Caco-2 (cell line): ENCODE measurements around the gene GJA9. TPM values are rescaled to one million over a fixed set of nuclear protein-coding genes. Genes with fewer than 3 reads are reported as not detected.

ENCODE experiments used
- BruUV-seq: library from RNA; stranded (reverse); fragments of 400-500 nt; replicated peaks from 2 replicates; lab custom pipeline; 2021; lab: Mats Ljungman, UMichigan
- CTCF ChIA-PET: fragments of 300-600 bp; sonication (Branson Sonifier 250); formaldehyde crosslinking; loops from one replicate; lab custom pipeline; 2022; ENCODE audit warnings: antibody characterized with exemption; lab: Charles Lee
- POLR2A ChIA-PET: fragments of 300-600 bp; sonication (Branson Sonifier 250); formaldehyde crosslinking; loops from one replicate; lab custom pipeline; 2022; ENCODE audit warnings: antibody characterized with exemption; lab: Charles Lee
- DNase-seq, 2 experiments: peaks; one replicate each; pipeline versions ENCODE4 v3.0.0 to v3.0.0-alpha.2; 2020 to 2022
- H3K27me3 ChIP-seq: replicated peaks from 2 replicates; pipeline ENCODE4 v1.6.0; 2011; ENCODE audit warnings: low read length; ENCODE audit not compliant: control insufficient read depth, insufficient read depth
- H3K36me3 ChIP-seq: 2 replicates; pipeline ENCODE4 v1.5.1; 2011; ENCODE audit warnings: low read length; ENCODE audit not compliant: control insufficient read depth, insufficient read depth
- H3K4me1 ChIP-seq: fragments of 250-450 bp; sonication (Bioruptor Pico); 2 replicates; pipeline ENCODE4 v1.5.1; 2020; ENCODE audit warnings: mild to moderate bottlenecking
- H3K4me3 ChIP-seq: 2 replicates; pipeline ENCODE4 v1.5.1; 2011; ENCODE audit warnings: low read depth, mild to moderate bottlenecking, control low read depth, low read length
- H3K9me3 ChIP-seq: fragments of 250-450 bp; sonication (Bioruptor Pico); 2 replicates; pipeline ENCODE4 v1.5.1; 2020; ENCODE audit warnings: mild to moderate bottlenecking, moderate library complexity
- H3K27ac Mint-ChIP-seq: one replicate; pipeline ENCODE4 v1.8.0; 2022; ENCODE audit warnings: mixed read lengths; ENCODE audit not compliant: unreplicated experiment
- H3K27me3 Mint-ChIP-seq: one replicate; pipeline ENCODE4 v1.8.0; 2022; ENCODE audit warnings: mixed read lengths; ENCODE audit not compliant: insufficient read depth, unreplicated experiment
- H3K36me3 Mint-ChIP-seq: one replicate; pipeline ENCODE4 v1.8.0; 2022; ENCODE audit warnings: mild to moderate bottlenecking, mixed read lengths; ENCODE audit not compliant: insufficient read depth, unreplicated experiment
- H3K4me1 Mint-ChIP-seq: one replicate; pipeline ENCODE4 v1.8.0; 2022; ENCODE audit warnings: low read depth, mixed read lengths; ENCODE audit not compliant: unreplicated experiment
- H3K4me3 Mint-ChIP-seq: one replicate; pipeline ENCODE4 v1.8.0; 2022; ENCODE audit warnings: mild to moderate bottlenecking, moderate library complexity, mixed read lengths; ENCODE audit not compliant: unreplicated experiment
- H3K9me3 Mint-ChIP-seq: one replicate; pipeline ENCODE4 v1.8.0; 2022; ENCODE audit warnings: mixed read lengths; ENCODE audit not compliant: unreplicated experiment
- intact Hi-C: fragments of 100-400 bp; cut with micrococcal nuclease; formaldehyde crosslinking; loops from one replicate; pipeline ENCODE4 v1.10.0; 2022; ENCODE audit not compliant: unreplicated experiment
- total RNA-seq: library from RNA; stranded (reverse); gene quantifications from 2 replicates; pipeline ENCODE4 v1.2.3, GENCODE V29; 2022
- TF ChIP-seq, protein P1 (sequence below), 2 experiments: fragments of 200-600 bp in 1 of 2; IDR thresholded peaks; 1 replicate in 1 of 2; 2 replicates in 1 of 2; pipeline versions ENCODE4 v1.5.1 to v1.8.0; 2011 to 2022; ENCODE audit warnings: antibody characterized with exemption in 1 of 2, control low read depth in 1 of 2, inconsistent platforms in 1 of 2, low read depth in 1 of 2, low read length in 1 of 2, mild to moderate bottlenecking in 1 of 2, moderate library complexity in 1 of 2; ENCODE audit not compliant: insufficient read depth in 1 of 2, severe bottlenecking in 1 of 2, unreplicated experiment in 1 of 2

The GJA9 gene
- total RNA-seq, 1 experiment from 2014 or later = not detected

DNA sequence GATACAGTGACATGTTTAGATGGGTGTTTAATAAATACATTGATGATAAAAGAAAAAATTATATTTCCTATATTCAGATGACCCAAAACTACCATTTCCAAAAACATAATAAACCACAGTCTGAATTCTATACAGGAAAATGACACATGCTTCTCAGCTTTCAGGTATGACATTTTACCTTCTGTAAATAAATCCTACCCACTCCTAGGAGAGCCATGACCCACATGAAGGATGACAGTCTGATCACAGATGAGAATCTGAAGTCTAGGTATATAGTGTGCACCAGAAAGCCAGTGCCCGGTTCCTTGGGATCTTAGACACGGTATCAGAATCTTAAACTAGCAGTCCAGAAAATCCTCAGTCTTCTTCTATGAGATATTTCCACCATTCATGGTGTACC lies 3.7 kb upstream of the GJA9 start:
- TF ChIP-seq, protein P1, sequence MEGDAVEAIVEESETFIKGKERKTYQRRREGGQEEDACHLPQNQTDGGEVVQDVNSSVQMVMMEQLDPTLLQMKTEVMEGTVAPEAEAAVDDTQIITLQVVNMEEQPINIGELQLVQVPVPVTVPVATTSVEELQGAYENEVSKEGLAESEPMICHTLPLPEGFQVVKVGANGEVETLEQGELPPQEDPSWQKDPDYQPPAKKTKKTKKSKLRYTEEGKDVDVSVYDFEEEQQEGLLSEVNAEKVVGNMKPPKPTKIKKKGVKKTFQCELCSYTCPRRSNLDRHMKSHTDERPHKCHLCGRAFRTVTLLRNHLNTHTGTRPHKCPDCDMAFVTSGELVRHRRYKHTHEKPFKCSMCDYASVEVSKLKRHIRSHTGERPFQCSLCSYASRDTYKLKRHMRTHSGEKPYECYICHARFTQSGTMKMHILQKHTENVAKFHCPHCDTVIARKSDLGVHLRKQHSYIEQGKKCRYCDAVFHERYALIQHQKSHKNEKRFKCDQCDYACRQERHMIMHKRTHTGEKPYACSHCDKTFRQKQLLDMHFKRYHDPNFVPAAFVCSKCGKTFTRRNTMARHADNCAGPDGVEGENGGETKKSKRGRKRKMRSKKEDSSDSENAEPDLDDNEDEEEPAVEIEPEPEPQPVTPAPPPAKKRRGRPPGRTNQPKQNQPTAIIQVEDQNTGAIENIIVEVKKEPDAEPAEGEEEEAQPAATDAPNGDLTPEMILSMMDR (IDR thresholded peaks at IDR 0.05; ENCODE audit: insufficient read depth in 1 of 2, low read depth in 1 of 2, low read length in 1 of 2, severe bottlenecking in 1 of 2, unreplicated experiment in 1 of 2) = no peak
- Histone ChIP-seq H3K9me3 (no peaks in the 10 kb centered on the region), H3K36me3 (no peaks in the 10 kb centered on the region), H3K27me3 (no peaks in the 10 kb centered on the region), H3K4me1 (no peaks in the 10 kb centered on the region), H3K4me3 (no peak overlapping the region)
- no peaks in the 10 kb centered on the region for H3K4me1 Mint-ChIP-seq
- CTCF ChIA-PET = no interaction called here
- no peak overlapping the region for H3K27ac Mint-ChIP-seq
- no peaks in the 10 kb centered on the region for H3K27me3 Mint-ChIP-seq
- intact Hi-C loops = no loop called here
- no peak for DNase-seq
- H3K9me3 Mint-ChIP-seq = no peaks in the 10 kb centered on the region
- BruUV-seq = no TSS peak
- H3K4me3 Mint-ChIP-seq = no peak overlapping the region
- H3K36me3 Mint-ChIP-seq = no peaks in the 10 kb centered on the region
- POLR2A ChIA-PET = no interaction called here

DNA sequence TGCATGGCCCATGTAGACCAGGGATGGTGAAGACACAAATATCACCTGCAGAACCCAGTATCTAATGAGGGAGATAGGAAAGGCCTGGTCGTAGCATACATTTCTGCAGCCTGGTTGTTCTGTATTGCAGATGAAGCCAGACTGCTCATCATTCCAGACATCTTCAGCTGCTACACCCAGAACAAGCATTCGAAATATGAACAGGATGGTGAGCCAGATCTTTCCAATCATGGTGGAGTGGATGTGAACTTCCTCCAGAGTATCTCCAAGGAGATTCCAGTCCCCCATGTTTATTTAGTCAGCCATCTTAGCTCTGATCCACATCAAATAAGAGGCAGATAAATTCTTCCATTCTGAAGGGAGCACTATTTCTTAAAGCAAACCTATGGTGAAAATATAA lies 5.6 kb downstream of the GJA9 start:
- ChIA-PET CTCF (interaction anchor here (0.5 kb wide), 1 partner anchor 221 kb away, joined by 3 read pairs; no protein-coding TSS in a partner anchor), POLR2A (no interaction called here)
- DNase-seq = no peak
- no peak overlapping the region for H3K4me3 ChIP-seq
- H3K36me3 Mint-ChIP-seq = no peaks in the 10 kb centered on the region
- intact Hi-C loops = loop anchor here (10.0 kb wide), 1 partner anchor 219 kb away; no protein-coding TSS in a partner anchor
- H3K36me3 ChIP-seq = no peaks in the 10 kb centered on the region
- H3K27me3 ChIP-seq = no peaks in the 10 kb centered on the region
- no peaks in the 10 kb centered on the region for H3K9me3 Mint-ChIP-seq
- no peak overlapping the region for H3K27ac Mint-ChIP-seq
- H3K27me3 Mint-ChIP-seq = no peaks in the 10 kb centered on the region
- peaks cover 7% of the 10 kb centered on the region for H3K4me1 Mint-ChIP-seq
- no peak overlapping the region for H3K4me3 Mint-ChIP-seq
- no peaks in the 10 kb centered on the region for H3K4me1 ChIP-seq
- H3K9me3 ChIP-seq = no peaks in the 10 kb centered on the region
- TF ChIP-seq, protein P1 (IDR thresholded peaks at IDR 0.05; ENCODE audit: insufficient read depth in 1 of 2, low read depth in 1 of 2, low read length in 1 of 2, severe bottlenecking in 1 of 2, unreplicated experiment in 1 of 2) = no peak
- BruUV-seq = no TSS peak

DNA sequence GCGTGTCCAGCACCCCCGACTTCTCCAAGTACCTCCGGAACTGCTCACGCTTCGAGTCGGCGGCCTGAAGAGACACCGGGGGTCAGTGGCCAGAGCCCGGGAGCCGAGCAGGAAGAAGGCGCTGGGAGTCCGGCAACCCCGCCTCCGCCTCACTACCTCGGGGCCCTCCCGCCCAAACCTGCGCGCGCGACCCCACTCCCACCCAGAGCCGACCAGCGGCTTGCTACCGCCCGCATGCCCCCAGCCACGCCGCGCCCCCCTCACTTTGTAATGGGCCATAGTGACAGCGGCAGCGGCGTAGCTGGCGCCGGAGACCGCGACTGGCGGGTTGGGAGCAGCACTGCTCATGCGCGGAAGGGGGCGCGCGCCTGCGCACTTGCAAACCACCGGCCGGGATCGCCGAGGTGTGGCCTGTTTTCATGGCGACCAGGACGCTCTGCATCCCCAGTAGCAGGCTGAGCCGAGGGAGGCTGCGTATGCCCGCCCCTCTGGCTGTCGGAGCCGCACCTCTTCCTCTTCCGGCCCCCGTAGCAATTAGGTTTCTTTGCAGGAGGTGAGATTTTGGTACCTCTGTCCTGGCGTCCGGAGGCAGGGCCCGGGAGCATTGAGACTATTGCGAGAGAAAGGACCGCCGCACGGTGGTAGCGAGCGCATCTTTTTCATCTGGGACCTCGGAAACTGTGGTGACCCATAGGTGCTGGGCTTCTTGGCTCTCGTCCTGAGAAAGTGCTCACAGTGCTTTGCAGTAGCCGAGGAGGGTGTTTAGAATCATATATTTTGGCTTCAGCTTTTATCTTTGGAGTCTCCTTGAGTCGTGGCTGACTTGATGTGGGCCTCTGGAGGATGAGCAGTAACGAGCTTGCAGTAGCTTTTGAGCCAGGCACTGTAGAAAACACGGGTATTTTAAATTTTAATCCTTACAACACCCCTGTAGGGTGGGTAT lies 8.1 kb downstream of the GJA9 start, which contains the start of gene MYCBP:
TSS of gene MYCBP (minus strand) at position 322 of the 943 bp plus-strand sequence. CDS start at position 279, 43 bp downstream.
- DNase-seq = peak; percentile 93 to 94
- H3K36me3 ChIP-seq = no peaks in the 10 kb centered on the region
- Mint-ChIP-seq H3K4me1 (peaks cover 7% of the 10 kb centered on the region), H3K36me3 (peaks cover 6% of the 10 kb centered on the region), H3K27ac (no peak within 1 kb of the TSS), H3K4me3 (peak within 1 kb of the TSS; percentile 78), H3K27me3 (no peaks in the 10 kb centered on the region), H3K9me3 (no peaks in the 10 kb centered on the region)
- H3K4me1 ChIP-seq = no peaks in the 10 kb centered on the region
- intact Hi-C loops = loop anchor here (5.0 to 10.0 kb wide), 2 partner anchors 94 to 222 kb away; no protein-coding TSS in a partner anchor
- TF ChIP-seq, protein P1 (IDR thresholded peaks at IDR 0.05; ENCODE audit: insufficient read depth in 1 of 2, low read depth in 1 of 2, low read length in 1 of 2, severe bottlenecking in 1 of 2, unreplicated experiment in 1 of 2) = no peak
- POLR2A ChIA-PET = interaction anchor here (0.6 to 0.7 kb wide), 2 partner anchors 8 to 117 kb away, joined by 4 to 10 read pairs; no protein-coding TSS in a partner anchor
- H3K4me3 ChIP-seq = peak within 1 kb of the TSS; percentile 59
- CTCF ChIA-PET = no interaction called here
- BruUV-seq = no TSS peak
- no peaks in the 10 kb centered on the region for H3K9me3 ChIP-seq
- H3K27me3 ChIP-seq = no peaks in the 10 kb centered on the region
